Measurements from ENCODE around the gene MDFI. TPM values are rescaled to one million over a fixed set of nuclear protein-coding genes. Genes with fewer than 3 reads are reported as not detected.

The MDFI gene
- total and polyA plus RNA-seq, 11 donors = 0.35 to 9.3 (median 2.2) TPM

GRCh38 chr6:41670703-41671360 lies 32.6 kb downstream of the MDFI start:
- 79 to 84% (median 80%) methylated on average over 9 of the region's 9 CpGs for WGBS, 4 donors
- TF ChIP-seq POLR2A (IDR thresholded peaks at IDR 0.05) (no peak), CTCF (IDR thresholded peaks at IDR 0.05) (no peak)
- no peak overlapping the region for H3K4me3 ChIP-seq
- H3K9me3 ChIP-seq = peaks cover 0 to 10% (median 0%) of the 10 kb centered on the region in 12 donors
- DNase-seq (peak in 1 of 5 donors; percentile 14), ATAC-seq (no peak)
- no peaks in the 10 kb centered on the region for H3K4me1 ChIP-seq
- H3K27ac ChIP-seq = no peak overlapping the region
- H3K36me3 ChIP-seq = no peaks in the 10 kb centered on the region
- H3K27me3 ChIP-seq = no peaks in the 10 kb centered on the region
- intact Hi-C loops (cut with DNase I) = no loop called here

- intact Hi-C loops (cut with DNase I) = no loop called here
- Histone ChIP-seq H3K36me3 (no peaks in the 10 kb centered on the region), H3K27me3 (no peaks in the 10 kb centered on the region), H3K4me1 (no peaks in the 10 kb centered on the region), H3K27ac (no peak overlapping the region), H3K9me3 (peaks cover 0 to 10% (median 0%) of the 10 kb centered on the region in 12 donors), H3K4me3 (no peak overlapping the region)
- TF ChIP-seq CTCF (IDR thresholded peaks at IDR 0.05) = no peak
- no peak for TF ChIP-seq POLR2A (IDR thresholded peaks at IDR 0.05)
- 41 to 63% (median 54%) methylated on average over 5 of the region's 5 CpGs for WGBS, 4 donors
- DNase-seq (no peak), ATAC-seq (no peak)
Observed at GRCh38 chr6:41671376-41671775, 33.1 kb downstream of the MDFI start.

- DNase-seq = peak in 1 of 5 donors; percentile 8
- Histone ChIP-seq H3K27ac (no peak overlapping the region), H3K9me3 (peaks cover 0 to 10% (median 0%) of the 10 kb centered on the region in 12 donors), H3K36me3 (no peaks in the 10 kb centered on the region), H3K27me3 (no peaks in the 10 kb centered on the region), H3K4me3 (no peak overlapping the region), H3K4me1 (no peaks in the 10 kb centered on the region)
- intact Hi-C loops (cut with DNase I) = no loop called here
- TF ChIP-seq CTCF (IDR thresholded peaks at IDR 0.05) (no peak), POLR2A (IDR thresholded peaks at IDR 0.05) (no peak)
- ATAC-seq = no peak
- 67 to 87% (median 73%) methylated on average over 7 of the region's 7 CpGs for WGBS, 4 donors
Observed at GRCh38 chr6:41672016-41672415, 33.7 kb downstream of the MDFI start.

- 85 to 94% (median 91%) methylated on average over 9 to 17 of the region's 17 CpGs for WGBS, 4 donors
Observed at GRCh38 chr6:41672816-41673703, 34.8 kb downstream of the MDFI start.

More at GRCh38 chr6:41672816-41673703, 34.8 kb downstream of the MDFI start:
- Histone ChIP-seq H3K27me3 (no peaks in the 10 kb centered on the region), H3K9me3 (peaks cover 0 to 10% (median 0%) of the 10 kb centered on the region in 12 donors), H3K4me3 (no peak overlapping the region), H3K36me3 (no peaks in the 10 kb centered on the region), H3K4me1 (no peaks in the 10 kb centered on the region), H3K27ac (no peak overlapping the region)
- intact Hi-C loops (cut with DNase I) = no loop called here
- DNase-seq (no peak), ATAC-seq (no peak)
- no peak for TF ChIP-seq POLR2A (IDR thresholded peaks at IDR 0.05)
- TF ChIP-seq CTCF (IDR thresholded peaks at IDR 0.05) = no peak
